Uterus (tissue), 4 donors: ENCODE data around the gene NDUFA8. TPM values are rescaled to one million over a fixed set of nuclear protein-coding genes. Genes with fewer than 3 reads are reported as not detected.

Experiments used
- DNase-seq, 2 donors: peaks; one replicate each; pipeline ENCODE4 v3.0.0-alpha.2; 2019 to 2020
- H3K27ac ChIP-seq, 2 donors: fragments of 200-600 bp; sonication (generic); 1 replicate in 1 of 2; 2 replicates in 1 of 2; pipeline ENCODE4 v1.5.1; 2016 to 2018
- H3K27me3 ChIP-seq, 2 donors: fragments of 200-600 bp; sonication (generic); one replicate each; pipeline ENCODE4 v1.5.1; 2018 to 2019; ENCODE audit warnings: control low read depth in 1 of 2
- H3K36me3 ChIP-seq, 2 donors: fragments of 200-600 bp; sonication (generic); one replicate each; pipeline ENCODE4 v1.5.1; 2019; ENCODE audit warnings: control low read depth in 1 of 2
- H3K4me1 ChIP-seq, 2 donors: fragments of 200-600 bp; sonication (generic); one replicate each; pipeline ENCODE4 v1.5.1; 2018 to 2019; ENCODE audit warnings: control low read depth in 1 of 2
- H3K4me3 ChIP-seq, 2 donors: fragments of 200-600 bp; sonication (generic); 1 replicate in 1 of 2; 2 replicates in 1 of 2; pipeline ENCODE4 v1.5.1; 2018 to 2019; ENCODE audit warnings: mild to moderate bottlenecking in 1 of 2
- H3K9me3 ChIP-seq, 2 donors: fragments of 200-600 bp; sonication (generic); one replicate each; pipeline ENCODE4 v1.5.1; 2019; ENCODE audit warnings: control low read depth in 1 of 2
- CTCF ChIP-seq, 4 experiments: fragments of 200-600 bp in 2 of 4; fragments of 450-650 bp in 2 of 4; sonication (generic) in 2 of 4; IDR thresholded peaks; one replicate each; pipeline ENCODE4 v1.5.1; 2016 to 2019; ENCODE audit warnings: antibody characterized with exemption in 4 of 4, mild to moderate bottlenecking in 2 of 4, moderate library complexity in 1 of 4
- POLR2A ChIP-seq, 2 donors: fragments of 450-650 bp; IDR thresholded peaks; one replicate each; pipeline ENCODE4 v1.6.1; 2016; ENCODE audit warnings: antibody characterized with exemption in 2 of 2, mild to moderate bottlenecking in 1 of 2, moderate library complexity in 1 of 2
- intact Hi-C: fragments of 100-400 bp; cut with DNase I; formaldehyde crosslinking; loops from one replicate; pipeline ENCODE4 v1.15.1; 2023; ENCODE audit warnings: low total_unique reads
- total RNA-seq, 4 donors: library from RNA; depleted of rRNA in 3 of 4; stranded (reverse); fragments of >200 nt in 3 of 4; gene quantifications; one replicate each; pipeline versions ENCODE4 v1.1.0 to v1.2.4, GENCODE V29; 2014 to 2023
- donor health status: DM: yes; HTN: yes; CAD: no.

Gene NDUFA8
- total RNA-seq, 4 donors from 2014 or later, result 22.8 to 39.2 (median 31.4) TPM

GRCh38 chr9:122192261-122192875 lies 32.8 kb upstream of the NDUFA8 start:
- intact Hi-C loops, result no loop called here
- TF ChIP-seq CTCF (IDR thresholded peaks at IDR 0.05) (no peak), POLR2A (IDR thresholded peaks at IDR 0.05) (no peak)
- Histone ChIP-seq H3K27ac (no peak overlapping the region), H3K4me3 (no peak overlapping the region), H3K27me3 (no peaks in the 10 kb centered on the region), H3K36me3 (no peaks in the 10 kb centered on the region), H3K9me3 (no peaks in the 10 kb centered on the region), H3K4me1 (no peaks in the 10 kb centered on the region)
- no peak for DNase-seq

- Histone ChIP-seq H3K36me3 (no peaks in the 10 kb centered on the region), H3K27me3 (no peaks in the 10 kb centered on the region), H3K9me3 (no peaks in the 10 kb centered on the region), H3K27ac (no peak overlapping the region), H3K4me1 (no peaks in the 10 kb centered on the region), H3K4me3 (no peak overlapping the region)
- DNase-seq, result no peak
- intact Hi-C loops, result no loop called here
- no peak for TF ChIP-seq CTCF (IDR thresholded peaks at IDR 0.05)
- no peak for TF ChIP-seq POLR2A (IDR thresholded peaks at IDR 0.05)
These were observed 32.0 kb upstream of the NDUFA8 start for GRCh38 chr9:122191584-122191983.

GRCh38 chr9:122190597-122191381 lies 31.2 kb upstream of the NDUFA8 start:
- TF ChIP-seq POLR2A (IDR thresholded peaks at IDR 0.05), result no peak
- no peak for TF ChIP-seq CTCF (IDR thresholded peaks at IDR 0.05)
- intact Hi-C loops, result no loop called here
- DNase-seq, result no peak
- Histone ChIP-seq H3K27me3 (no peaks in the 10 kb centered on the region), H3K27ac (no peak overlapping the region), H3K36me3 (no peaks in the 10 kb centered on the region), H3K9me3 (no peaks in the 10 kb centered on the region), H3K4me3 (no peak overlapping the region), H3K4me1 (no peaks in the 10 kb centered on the region)

GRCh38 chr9:122188369-122188768 lies 28.8 kb upstream of the NDUFA8 start:
- Histone ChIP-seq H3K4me3 (no peak overlapping the region), H3K9me3 (no peaks in the 10 kb centered on the region), H3K4me1 (no peaks in the 10 kb centered on the region), H3K27me3 (no peaks in the 10 kb centered on the region), H3K36me3 (no peaks in the 10 kb centered on the region), H3K27ac (no peak overlapping the region)
- intact Hi-C loops, result no loop called here
- DNase-seq, result no peak
- TF ChIP-seq POLR2A (IDR thresholded peaks at IDR 0.05) (no peak), CTCF (IDR thresholded peaks at IDR 0.05) (no peak)

GRCh38 chr9:122186777-122187470 lies 27.3 kb upstream of the NDUFA8 start:
- Histone ChIP-seq H3K4me3 (no peak overlapping the region), H3K9me3 (no peaks in the 10 kb centered on the region), H3K27me3 (no peaks in the 10 kb centered on the region), H3K4me1 (no peaks in the 10 kb centered on the region), H3K27ac (no peak overlapping the region), H3K36me3 (no peaks in the 10 kb centered on the region)
- TF ChIP-seq POLR2A (IDR thresholded peaks at IDR 0.05) (no peak), CTCF (IDR thresholded peaks at IDR 0.05) (no peak)
- DNase-seq, result no peak
- intact Hi-C loops, result no loop called here
